Uterus (tissue), 2 donors: ENCODE results near the gene NRDE2.

Experiments
- POLR2A ChIP-seq, 2 donors: fragments of 450-650 bp; IDR thresholded peaks; one replicate each; pipeline ENCODE4 v1.6.1; 2016; ENCODE audit warnings: antibody characterized with exemption in 2 of 2, mild to moderate bottlenecking in 1 of 2, moderate library complexity in 1 of 2
- TF ChIP-seq, protein P1 (sequence below), 4 experiments: fragments of 200-600 bp in 2 of 4; fragments of 450-650 bp in 2 of 4; sonication (generic) in 2 of 4; IDR thresholded peaks; one replicate each; pipeline ENCODE4 v1.5.1; 2016 to 2019; ENCODE audit warnings: antibody characterized with exemption in 4 of 4, mild to moderate bottlenecking in 2 of 4, moderate library complexity in 1 of 4

DNA sequence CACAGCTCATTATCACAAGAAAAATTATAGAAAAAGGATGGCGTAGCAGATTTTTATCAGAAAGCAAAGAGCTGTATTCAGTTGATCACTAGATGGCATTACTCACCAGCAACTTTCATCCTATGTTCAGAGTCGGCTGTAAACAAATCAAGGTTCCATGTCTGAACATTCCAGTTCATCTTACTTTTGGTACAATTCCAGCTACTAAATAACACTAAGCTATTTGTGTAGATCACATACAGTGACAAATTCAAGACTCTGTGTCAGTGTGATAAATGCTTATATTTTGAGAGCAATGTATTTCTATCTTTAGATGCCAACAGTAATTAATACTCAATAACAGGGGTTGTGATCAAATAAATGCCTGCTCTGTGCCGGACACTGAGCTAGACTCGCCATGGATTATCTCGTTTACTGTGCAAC is 30.1 kb downstream of the NRDE2 start:
- no peak for TF ChIP-seq POLR2A (IDR thresholded peaks at IDR 0.05)
- TF ChIP-seq, protein P1, sequence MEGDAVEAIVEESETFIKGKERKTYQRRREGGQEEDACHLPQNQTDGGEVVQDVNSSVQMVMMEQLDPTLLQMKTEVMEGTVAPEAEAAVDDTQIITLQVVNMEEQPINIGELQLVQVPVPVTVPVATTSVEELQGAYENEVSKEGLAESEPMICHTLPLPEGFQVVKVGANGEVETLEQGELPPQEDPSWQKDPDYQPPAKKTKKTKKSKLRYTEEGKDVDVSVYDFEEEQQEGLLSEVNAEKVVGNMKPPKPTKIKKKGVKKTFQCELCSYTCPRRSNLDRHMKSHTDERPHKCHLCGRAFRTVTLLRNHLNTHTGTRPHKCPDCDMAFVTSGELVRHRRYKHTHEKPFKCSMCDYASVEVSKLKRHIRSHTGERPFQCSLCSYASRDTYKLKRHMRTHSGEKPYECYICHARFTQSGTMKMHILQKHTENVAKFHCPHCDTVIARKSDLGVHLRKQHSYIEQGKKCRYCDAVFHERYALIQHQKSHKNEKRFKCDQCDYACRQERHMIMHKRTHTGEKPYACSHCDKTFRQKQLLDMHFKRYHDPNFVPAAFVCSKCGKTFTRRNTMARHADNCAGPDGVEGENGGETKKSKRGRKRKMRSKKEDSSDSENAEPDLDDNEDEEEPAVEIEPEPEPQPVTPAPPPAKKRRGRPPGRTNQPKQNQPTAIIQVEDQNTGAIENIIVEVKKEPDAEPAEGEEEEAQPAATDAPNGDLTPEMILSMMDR (IDR thresholded peaks at IDR 0.05) = peak; percentile 48 to 61 (median 49)
